EH (cell line): ENCODE results near the gene CAND1.

Experiments used
- DNase-seq: peaks from one replicate; pipeline ENCODE4 v3.0.0-alpha.2; 2015; ENCODE audit warnings: low read depth

The CAND1 gene

DNA sequence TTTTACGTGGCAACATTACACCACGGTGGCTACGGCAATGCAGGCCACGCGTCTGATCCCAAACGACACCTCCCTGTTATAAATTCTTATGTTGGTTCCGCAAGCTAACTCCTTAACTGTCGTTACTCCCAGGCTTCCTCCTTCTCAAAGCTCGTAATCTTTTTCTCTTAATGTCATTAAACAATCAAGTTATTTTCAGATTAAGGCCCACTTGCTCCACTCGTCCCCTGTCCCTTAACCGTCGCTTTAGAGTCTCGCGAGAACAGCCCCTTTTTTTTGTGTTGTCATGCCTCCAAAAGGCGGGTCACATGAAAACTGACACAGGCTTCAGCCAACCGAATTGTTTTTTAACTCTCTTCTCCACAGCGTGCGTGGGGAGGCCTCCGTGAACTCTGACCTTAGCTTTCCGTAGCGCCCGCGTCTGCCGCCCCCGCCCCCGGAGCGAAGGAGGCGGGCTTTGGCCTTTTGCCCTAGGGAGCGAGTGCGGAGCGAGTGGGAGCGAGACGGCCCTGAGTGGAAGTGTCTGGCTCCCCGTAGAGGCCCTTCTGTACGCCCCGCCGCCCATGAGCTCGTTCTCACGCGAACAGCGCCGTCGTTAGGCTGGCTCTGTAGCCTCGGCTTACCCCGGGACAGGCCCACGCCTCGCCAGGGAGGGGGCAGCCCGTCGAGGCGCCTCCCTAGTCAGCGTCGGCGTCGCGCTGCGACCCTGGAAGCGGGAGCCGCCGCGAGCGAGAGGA, at the start of gene CAND1:
Gene CAND1, plus strand, starts transcription at position 463 of the 737 bp plus-strand sequence. CDS start 360 bp downstream, outside the sequence.
- peak; percentile 99 for DNase-seq

DNA sequence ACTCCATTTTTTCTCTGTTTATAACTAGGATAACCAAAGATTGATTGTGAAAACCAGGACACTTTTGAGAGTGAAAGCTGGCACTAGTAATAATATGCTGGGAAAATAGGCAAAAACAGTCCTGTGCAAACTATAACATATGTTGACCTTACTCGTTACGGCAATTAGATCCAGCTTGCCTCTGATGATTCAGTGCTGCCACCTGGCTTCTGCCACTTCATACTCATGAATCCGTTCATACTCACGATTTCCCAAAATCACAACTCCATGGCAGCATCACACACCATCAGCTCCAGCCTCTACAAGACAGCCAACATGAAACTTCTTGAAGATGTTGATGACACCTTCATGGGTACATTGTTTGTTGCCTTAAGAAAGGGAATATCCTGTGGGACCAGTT, 49.1 kb upstream of the CAND1 start:
- no peak for DNase-seq

DNA sequence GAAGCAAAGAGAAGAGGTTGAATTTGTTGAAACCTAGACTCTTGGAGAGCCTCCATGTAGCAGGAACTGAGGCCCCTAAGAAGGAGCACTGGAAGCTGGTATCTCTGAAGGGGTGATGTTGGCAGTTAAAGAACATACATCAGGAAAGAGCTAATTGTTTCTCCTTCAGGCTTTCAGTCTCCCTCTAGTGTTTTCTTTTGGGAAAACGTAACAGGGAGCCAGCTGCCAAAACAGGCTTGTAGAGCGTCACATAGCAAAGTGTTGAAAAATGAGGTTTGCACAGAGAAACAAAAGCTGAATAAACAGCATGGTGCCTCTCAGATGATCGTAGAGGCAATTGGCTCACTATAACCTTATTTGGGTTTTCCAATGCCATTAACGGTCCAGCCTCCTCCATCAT, 46.9 kb upstream of the CAND1 start:
- peak; percentile 20 for DNase-seq

DNA sequence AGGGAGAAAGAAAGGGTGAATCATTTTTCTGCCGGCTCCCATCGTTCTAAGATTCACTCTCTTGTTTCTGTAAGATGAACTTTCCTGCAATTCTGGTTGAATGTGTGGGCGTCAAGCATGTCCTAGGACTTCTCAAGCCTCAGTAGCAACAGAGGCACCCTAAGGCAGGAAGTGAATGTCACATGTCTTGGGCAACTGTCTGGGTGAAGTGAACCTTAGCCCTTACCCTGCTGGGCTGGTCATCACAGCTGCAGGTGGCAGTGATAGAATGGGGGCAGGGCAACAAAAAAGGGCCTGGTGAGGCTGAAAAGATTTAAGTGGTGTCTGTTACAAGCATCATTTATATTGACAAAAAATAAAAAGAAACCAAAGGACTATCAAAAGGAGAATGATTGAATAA, 45.9 kb upstream of the CAND1 start:
- no peak for DNase-seq

DNA sequence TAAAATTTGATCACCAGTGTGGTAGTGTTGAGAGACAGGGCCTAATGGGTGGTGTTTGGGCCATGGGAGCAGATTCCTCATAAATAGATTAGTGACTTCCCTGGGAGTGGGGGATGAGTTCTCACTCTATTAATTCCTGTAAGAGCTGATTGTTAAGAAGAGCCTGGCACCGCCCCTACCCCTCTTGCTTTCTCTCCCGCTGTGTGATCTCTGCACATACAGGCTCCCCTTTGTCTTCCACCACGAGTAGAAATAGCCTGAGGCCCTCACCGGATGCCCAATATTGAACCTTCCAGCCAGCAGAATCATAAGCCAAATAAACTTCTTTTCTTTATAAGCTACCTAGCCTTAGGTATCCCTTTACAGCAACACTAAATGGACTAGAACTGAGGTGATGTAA, 31.9 kb upstream of the CAND1 start:
- no peak for DNase-seq

DNA sequence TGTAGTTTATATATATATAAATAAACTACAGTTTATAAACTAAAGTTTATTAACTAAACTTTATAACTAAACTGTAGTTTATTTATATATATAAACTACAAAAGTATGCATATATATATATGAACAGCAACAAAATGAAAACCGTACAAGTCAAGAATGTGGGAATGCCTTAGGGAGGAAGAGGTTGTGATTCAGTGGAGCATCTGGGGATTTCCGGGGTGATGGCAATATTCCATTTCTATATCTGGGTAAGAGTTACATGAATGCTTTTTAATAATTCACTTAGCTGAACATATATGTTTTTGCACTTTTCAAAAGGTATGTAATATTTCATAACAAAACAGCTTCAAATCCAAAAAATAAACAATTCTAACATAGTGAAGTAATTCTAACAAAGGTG, 30.1 kb upstream of the CAND1 start:
- DNase-seq = peak; percentile 11

DNA sequence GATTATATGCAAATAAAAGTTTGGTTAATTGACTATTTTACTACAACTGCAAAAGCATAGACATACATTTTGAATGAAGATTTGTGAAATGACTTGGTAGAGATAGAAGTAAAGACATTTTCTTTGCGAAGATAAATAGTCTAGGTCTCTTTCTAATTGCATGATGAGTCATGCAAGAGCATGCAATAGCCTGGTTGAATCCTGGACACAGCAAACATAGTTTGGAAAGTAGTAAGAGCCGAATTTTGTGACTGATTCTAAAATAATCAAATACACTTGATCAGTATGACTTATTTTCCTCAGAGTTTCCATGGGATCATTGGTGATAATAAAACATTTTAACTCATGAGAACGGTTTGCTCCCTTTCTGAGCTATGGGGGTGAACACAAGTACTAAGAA, 27.7 kb upstream of the CAND1 start:
- DNase-seq = peak; percentile 18

DNA sequence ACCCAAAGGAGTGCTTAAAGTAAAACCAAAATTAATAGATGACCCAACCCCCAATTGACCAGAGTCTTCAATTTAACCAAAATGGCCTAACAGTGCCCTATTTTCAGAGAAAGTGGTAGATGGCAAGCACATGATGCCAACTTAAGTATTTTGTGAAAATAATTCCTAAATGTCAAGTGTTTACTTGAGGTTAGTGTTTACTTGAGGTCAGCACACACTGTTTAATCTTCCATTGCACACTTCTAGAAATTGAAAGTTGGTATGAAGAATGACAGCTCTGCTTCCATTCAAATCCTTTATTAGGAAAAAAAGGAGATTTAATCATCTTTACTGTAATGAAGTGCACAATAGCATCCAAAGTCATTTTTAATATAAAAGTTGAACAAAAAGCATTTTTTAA, 25.9 kb upstream of the CAND1 start:
- no peak for DNase-seq

DNA sequence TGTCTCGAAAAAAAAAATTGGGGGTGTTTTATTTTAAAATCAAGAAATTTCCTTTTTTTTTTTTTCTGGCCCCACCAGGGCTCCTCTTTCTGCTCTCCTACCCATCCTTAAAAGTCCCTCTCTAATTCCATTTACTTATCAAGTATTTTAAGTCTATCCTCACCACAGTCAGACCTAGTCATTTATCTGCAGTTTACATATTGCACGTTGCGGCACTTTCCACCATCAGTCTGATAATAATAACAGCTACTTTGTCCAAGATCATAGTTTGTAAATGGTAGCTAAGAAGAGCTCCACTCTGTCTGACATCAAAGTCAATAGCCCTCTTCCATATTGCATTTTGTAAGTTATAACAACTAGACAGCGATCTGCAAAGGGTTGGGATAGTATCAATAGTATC, 23.6 kb upstream of the CAND1 start:
- DNase-seq = no peak

DNA sequence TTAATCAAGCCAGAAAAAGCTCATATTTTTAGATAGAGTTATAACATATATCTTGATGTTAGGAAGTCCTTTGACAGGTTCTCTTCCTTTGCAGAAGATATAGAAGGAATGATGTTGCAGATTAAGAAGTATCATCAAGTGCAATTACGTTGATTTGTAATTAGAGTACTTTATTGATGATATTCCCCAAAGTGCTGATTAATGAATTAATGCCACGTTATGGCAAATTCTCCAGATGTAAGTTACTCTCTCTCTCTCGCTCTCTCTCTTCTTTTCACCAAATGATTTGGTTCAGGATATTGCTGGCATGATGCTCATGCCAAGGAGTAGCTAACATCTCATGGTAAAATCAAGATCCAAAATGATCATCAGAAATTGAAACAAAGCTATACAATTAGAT, 18.1 kb upstream of the CAND1 start:
- DNase-seq = no peak

DNA sequence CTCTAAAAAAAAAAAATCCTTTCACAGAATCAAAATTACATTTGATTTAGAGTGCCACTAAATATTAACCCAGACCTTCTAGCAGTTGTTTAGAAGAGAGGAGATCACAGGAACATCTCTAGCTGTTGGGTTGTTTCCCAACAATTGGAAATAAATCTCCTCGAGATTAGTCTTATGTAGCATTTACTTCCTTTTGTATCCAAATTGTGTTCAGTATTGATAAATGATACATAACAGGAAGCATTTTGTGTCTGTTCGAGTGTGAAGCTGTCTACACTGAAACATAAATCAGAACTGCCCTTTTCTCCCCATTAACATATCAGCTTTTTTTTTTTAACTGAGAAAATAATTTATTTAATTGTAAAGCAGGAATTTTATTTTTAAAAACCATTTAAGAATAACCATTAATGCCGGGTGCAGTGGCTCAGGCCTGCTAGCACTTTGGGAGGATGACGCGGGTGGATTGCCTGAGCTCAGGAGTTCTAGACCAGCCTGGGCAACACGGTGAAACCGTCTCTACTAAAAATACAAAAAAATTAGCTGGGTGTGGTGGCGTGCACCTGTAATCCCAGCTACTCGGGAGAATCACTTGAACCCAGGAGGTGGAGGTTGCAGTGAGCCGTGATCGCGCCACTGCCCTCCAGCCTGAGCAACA, 14.7 kb upstream of the CAND1 start:
- DNase-seq = no peak

DNA sequence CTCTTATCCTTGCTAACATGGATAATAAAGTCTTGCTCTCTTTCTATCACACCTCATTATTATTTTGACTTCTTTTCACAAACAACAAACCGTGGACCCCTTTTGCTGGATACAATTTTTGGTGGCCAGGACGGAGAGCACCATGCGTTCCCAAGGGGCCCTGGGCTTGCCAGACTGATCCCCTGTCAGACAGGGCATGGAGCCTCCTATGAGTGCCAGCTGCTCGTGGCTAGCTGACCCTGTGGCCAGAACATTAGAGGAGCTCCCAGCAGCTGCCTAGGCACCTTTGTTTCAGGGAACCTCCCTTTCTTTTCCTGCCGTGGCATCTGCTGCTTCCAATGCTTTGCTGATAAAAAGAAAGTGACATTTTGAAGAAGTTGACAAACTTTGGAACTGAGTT, 12.5 kb upstream of the CAND1 start:
- DNase-seq = no peak

DNA sequence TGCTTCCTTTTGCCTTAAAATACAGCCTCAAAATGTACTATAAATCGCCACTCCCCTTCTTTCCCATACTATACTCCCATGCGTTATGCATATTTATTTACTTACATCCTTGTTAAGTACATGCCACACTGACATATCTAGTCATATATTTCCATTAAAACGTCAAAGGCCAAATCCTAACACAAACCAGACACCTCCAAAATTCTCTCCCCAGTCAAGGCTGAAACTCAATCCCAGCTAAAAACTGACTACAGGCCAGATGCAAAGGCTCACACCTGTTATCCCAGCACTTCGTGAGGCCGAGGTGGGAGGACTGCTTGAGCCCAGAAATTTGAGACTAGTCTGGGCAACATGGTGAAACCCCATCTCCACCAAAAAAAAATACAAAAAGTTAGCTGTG, 5.7 kb upstream of the CAND1 start:
- DNase-seq = no peak

DNA sequence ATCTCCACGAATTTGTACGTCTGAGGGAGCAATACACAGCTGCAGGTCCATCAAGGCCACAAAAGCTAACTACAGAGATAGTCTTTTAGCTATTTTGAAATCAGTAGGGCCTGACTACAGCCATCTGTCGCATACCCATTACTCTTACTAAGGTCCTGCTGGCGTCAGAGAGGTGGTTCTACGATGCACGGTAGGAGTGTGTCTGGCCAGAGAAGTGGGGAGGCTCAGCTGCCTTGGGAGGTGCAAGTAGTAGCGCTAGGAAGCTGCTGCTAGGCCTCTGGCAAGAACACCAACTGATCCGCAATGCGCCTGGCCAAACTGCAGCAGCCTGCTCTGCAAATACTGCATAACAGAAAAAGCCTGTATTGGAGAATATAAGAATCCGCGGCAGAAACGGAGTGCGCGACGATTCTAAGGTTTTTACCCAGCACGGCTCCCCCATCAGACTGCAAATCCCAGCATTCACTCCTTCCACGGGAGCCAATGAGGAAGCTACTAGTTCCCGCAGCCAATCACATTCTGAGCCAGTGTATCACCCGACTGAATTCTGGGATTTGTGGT, 743 bp upstream of the CAND1 start:
- DNase-seq = peak; percentile 99

DNA sequence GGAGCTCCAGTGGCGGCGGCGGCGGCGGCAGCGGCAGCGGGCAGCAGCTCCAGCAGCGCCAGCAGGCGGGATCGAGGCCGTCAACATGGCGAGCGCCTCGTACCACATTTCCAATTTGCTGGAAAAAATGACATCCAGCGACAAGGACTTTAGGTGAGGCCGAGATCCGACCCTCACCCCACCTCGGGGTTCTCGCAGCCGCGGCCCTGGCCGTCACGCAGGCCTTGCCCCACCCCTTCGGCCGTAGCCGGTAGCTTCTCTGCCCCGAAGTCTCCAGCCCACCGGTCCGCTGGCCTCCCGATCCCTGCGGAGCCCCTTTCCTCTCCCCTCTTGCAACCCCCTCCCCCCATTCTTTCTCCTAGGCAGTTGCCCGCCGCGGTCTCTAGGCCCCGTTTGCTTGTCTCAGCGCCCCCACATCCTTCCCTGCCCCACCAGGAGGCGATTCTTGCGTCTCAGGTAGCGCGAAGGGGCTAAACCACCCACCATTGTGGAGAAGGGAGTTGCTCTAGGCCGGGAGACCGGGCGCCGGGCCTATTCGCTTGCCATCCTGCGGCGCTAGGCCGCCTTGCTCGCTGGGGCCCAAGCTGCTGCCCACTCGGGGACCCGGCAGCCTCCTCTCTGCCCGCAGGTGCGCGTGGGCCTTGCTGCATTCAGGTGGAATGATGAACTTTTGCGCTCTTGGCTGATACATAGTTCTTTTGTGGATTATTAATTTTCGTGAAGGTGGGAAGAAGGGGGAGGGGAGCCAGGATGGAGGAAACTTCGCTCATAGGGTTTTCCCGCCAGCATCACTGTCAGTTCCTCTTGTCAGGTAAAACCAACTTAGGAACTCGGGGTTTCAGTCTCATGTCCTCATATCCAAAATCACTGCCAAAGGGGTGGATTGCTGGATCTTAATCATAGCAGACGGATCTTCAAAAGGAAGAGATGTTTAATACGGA, 745 bp downstream of the CAND1 start:
- peak; percentile 32 for DNase-seq

DNA sequence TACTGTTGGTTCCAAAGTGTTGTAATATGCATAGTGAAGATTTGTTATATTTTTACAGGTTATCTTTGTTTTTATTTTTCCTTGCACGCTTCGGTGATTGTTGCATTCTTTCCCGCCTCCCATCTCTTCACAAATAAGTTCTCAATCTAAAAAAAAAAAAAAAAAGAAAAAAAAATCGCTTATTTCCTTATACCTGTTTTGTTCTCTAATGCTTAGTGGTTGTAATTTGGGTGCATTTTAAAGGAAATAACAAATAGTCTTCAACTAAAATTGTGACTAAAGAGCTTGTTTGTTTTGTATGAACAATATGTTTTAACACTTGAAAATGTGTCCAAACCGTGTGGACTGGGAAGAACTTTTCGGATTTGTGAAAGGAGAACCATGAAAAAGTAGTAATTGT, 1.5 kb downstream of the CAND1 start:
- DNase-seq = no peak

DNA sequence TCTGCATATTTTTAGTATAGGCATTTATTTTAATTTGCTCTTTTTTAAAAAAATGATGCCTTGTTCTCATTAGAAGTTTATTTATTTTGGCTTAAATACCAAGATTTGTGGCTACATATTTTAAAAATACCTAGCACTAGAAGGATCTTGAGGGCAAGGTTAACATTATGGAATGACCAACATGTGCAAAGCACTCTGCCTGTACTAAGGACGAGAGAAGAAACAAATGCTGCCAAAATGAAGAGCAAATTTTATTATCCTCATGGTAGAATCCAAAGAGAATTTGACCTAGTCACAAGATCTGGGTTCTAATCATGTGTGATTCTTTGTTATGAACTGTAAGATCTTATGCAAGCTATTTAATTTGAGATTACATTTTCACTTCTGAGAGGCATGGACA, 2.8 kb downstream of the CAND1 start:
- peak; percentile 79 for DNase-seq

DNA sequence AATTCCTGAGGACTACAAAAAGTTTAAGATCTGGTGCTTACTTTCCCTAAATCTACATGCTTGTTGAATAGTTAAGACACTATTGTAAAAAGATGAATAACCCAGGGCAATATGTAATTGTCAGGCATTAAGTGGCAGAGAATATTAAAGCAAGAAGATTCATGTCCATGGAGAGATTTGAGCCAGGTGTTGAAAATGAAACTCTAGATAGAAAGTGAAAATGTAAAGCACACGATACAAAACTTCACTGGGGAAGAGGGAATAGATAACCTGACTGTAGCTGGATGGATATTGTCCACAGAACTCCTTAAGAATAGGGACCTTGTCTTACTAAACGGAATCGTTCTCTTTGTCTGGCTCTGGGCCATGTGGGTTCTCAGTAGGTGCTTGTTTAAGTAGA, 5.0 kb downstream of the CAND1 start:
- no peak for DNase-seq

DNA sequence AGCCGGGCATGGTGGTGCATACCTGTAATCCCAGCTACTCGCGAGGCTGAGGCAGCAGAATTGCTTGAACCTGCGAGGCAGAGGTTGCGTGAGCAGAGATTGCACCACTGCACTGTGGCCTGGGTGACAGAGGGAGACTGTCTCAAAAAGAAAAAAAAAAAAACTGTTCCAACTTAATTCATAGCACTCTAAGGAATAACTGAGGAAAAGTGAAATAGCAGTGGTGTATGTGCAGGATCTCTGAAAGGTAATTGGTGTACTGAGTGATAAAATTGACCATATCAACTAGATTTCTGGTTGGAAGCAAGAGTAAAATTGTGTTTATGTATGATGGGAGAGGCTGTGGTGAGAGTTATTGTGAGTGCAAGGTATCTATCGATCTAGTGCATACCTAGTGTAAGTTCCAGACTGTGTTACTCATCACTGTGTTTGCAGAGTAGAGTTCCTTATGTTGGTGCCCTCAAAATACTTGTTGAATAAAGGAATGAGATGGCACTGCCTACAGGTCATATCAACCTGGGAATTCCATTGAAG, 6.3 kb downstream of the CAND1 start:
- peak; percentile 22 for DNase-seq

DNA sequence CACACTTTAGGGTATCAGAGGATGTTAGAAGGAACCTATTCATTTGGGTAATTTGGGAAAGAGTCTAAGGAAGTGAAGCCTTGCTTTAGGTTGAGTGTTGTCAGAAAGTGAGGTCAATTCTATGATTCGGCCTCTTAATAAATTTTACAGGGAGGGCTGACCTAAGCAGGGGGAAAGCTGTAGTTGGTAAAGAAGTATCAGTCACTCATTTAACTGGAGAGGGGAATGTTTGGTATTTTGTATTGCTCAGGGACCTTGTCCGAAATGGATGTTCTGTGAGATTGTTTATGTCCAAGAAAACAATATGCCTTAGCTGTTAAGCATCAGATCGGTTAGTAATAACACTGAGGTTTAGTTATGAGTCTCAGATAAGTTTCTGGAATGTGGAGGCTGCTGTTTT, 7.3 kb downstream of the CAND1 start:
- DNase-seq = peak; percentile 72

DNA sequence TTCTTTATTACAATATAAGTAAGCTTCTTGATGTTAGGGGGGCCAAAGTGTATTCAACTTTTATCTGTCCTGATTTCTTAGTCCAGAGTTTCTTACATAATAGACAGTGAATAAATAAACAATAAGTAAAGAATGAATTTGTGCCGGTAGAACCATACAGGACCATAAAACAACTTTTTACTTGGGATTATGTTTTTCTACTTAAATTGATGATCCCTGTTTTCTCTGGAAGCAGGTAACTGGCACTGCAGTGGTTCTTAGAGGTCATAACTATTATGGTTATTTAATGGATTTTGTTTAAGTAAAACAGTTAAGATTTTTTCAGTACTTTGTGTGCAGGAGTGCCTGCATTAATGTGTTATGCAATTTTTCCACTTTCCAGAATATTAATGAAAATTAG, 10.5 kb downstream of the CAND1 start:
- no peak for DNase-seq

DNA sequence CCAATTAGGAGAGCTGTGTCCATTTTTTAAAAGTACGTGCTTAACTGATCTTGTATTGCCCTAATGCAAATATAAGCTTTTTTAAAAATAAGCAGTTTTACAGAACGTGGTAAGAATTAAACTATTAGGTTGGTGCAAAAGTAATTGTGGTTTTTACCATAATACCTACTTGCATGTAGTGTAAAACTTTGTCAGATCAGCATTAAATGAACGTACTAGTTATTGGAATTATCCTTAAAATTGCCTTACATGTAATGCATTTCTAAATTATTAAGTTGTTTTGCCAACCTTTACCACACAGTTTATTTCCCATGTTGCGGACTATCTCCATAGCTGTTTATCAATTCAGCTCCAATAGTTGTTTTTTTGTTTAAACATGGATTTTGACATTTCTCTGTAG, 10.9 kb downstream of the CAND1 start:
- DNase-seq = no peak
